ENCODE data around the gene KIF16B. TPM values are rescaled to one million over a fixed set of nuclear protein-coding genes. Genes with fewer than 3 reads are reported as not detected.
"Not testable (repeated sequence)": the region's sequence is repeated elsewhere in the genome, so short reads cannot be mapped to it uniquely, and the experiment has no call there.

The KIF16B gene
- total RNA-seq, 2 donors from 2014 or later = 3.8 to 8.8 TPM

GRCh38 chr20:16537918-16538317, 35.3 kb downstream of the KIF16B start:
- Mint-ChIP-seq H3K27me3 (no peaks in the 10 kb centered on the region), H3K9me3 (no peaks in the 10 kb centered on the region), H3K4me1 (ENCODE audit: low read depth in 2 of 2) (peaks cover 5 to 6% of the 10 kb centered on the region in 2 donors), H3K27ac (no peak overlapping the region), H3K4me3 (no peak overlapping the region), H3K36me3 (no peaks in the 10 kb centered on the region)
- no peak for DNase-seq (ENCODE audit: low spot score)
- ATAC-seq = no peak

GRCh38 chr20:16537025-16537665, 36.1 kb downstream of the KIF16B start:
- no peak overlapping the region for H3K4me3 Mint-ChIP-seq
- ATAC-seq (no peak), DNase-seq (ENCODE audit: low spot score) (no peak)
- H3K27ac Mint-ChIP-seq = no peak overlapping the region
- H3K27me3 Mint-ChIP-seq = no peaks in the 10 kb centered on the region
- no peaks in the 10 kb centered on the region for H3K9me3 Mint-ChIP-seq
- peaks cover 1 to 5% of the 10 kb centered on the region in 2 donors for H3K4me1 Mint-ChIP-seq (ENCODE audit: low read depth in 2 of 2)
- no peaks in the 10 kb centered on the region for H3K36me3 Mint-ChIP-seq

- H3K9me3 Mint-ChIP-seq = no peaks in the 10 kb centered on the region
- DNase-seq (ENCODE audit: low spot score) = no peak
- ATAC-seq = no peak
- peaks cover 0 to 5% of the 10 kb centered on the region in 2 donors for H3K4me1 Mint-ChIP-seq (ENCODE audit: low read depth in 2 of 2)
- H3K36me3 Mint-ChIP-seq = no peaks in the 10 kb centered on the region
- no peaks in the 10 kb centered on the region for H3K27me3 Mint-ChIP-seq
- H3K27ac Mint-ChIP-seq = no peak overlapping the region
- no peak overlapping the region for H3K4me3 Mint-ChIP-seq
Measured at GRCh38 chr20:16535277-16535676, 38.0 kb downstream of the KIF16B start.

- DNase-seq (ENCODE audit: low spot score) (no peak), ATAC-seq (no peak)
- H3K27me3 Mint-ChIP-seq = no peaks in the 10 kb centered on the region
- no peak overlapping the region for H3K4me3 Mint-ChIP-seq
- H3K9me3 Mint-ChIP-seq = no peaks in the 10 kb centered on the region
- H3K27ac Mint-ChIP-seq = no peak overlapping the region
- H3K4me1 Mint-ChIP-seq (ENCODE audit: low read depth in 2 of 2) = no peaks in the 10 kb centered on the region
- H3K36me3 Mint-ChIP-seq = no peaks in the 10 kb centered on the region
Measured at GRCh38 chr20:16533502-16533901, 39.7 kb downstream of the KIF16B start.

- ATAC-seq (no peak), DNase-seq (ENCODE audit: low spot score) (no peak)
- Mint-ChIP-seq H3K4me3 (no peak overlapping the region), H3K4me1 (ENCODE audit: low read depth in 2 of 2) (no peaks in the 10 kb centered on the region), H3K27ac (no peak overlapping the region), H3K36me3 (no peaks in the 10 kb centered on the region), H3K9me3 (no peaks in the 10 kb centered on the region), H3K27me3 (no peaks in the 10 kb centered on the region)
Measured at GRCh38 chr20:16531485-16531884, 41.8 kb downstream of the KIF16B start.

GRCh38 chr20:16530201-16530681, 43.0 kb downstream of the KIF16B start:
- H3K4me3 Mint-ChIP-seq = no peak overlapping the region
- ATAC-seq (no peak), DNase-seq (ENCODE audit: low spot score) (no peak)
- no peaks in the 10 kb centered on the region for H3K27me3 Mint-ChIP-seq
- no peak overlapping the region for H3K27ac Mint-ChIP-seq
- H3K9me3 Mint-ChIP-seq = no peaks in the 10 kb centered on the region
- H3K4me1 Mint-ChIP-seq (ENCODE audit: low read depth in 2 of 2) = no peaks in the 10 kb centered on the region
- H3K36me3 Mint-ChIP-seq = peaks cover 4% of the 10 kb centered on the region

GRCh38 chr20:16528078-16528477, 45.2 kb downstream of the KIF16B start:
- ATAC-seq = no peak
- H3K4me1 Mint-ChIP-seq (ENCODE audit: low read depth in 2 of 2) = no peaks in the 10 kb centered on the region
- H3K9me3 Mint-ChIP-seq = no peaks in the 10 kb centered on the region
- peaks cover 17% of the 10 kb centered on the region for H3K36me3 Mint-ChIP-seq
- no peak overlapping the region for H3K4me3 Mint-ChIP-seq
- no peak for DNase-seq (ENCODE audit: low spot score)
- no peaks in the 10 kb centered on the region for H3K27me3 Mint-ChIP-seq
- no peak overlapping the region for H3K27ac Mint-ChIP-seq

GRCh38 chr20:16527438-16527837, 45.8 kb downstream of the KIF16B start:
- Mint-ChIP-seq H3K9me3 (no peaks in the 10 kb centered on the region), H3K4me1 (ENCODE audit: low read depth in 2 of 2) (peaks cover 0 to 5% of the 10 kb centered on the region in 2 donors), H3K4me3 (no peak overlapping the region), H3K27ac (no peak overlapping the region), H3K27me3 (no peaks in the 10 kb centered on the region), H3K36me3 (peaks cover 23% of the 10 kb centered on the region)
- DNase-seq (ENCODE audit: low spot score) (no peak), ATAC-seq (no peak)

GRCh38 chr20:16526433-16527380, 46.5 kb downstream of the KIF16B start:
- H3K27me3 Mint-ChIP-seq = no peaks in the 10 kb centered on the region
- no peak overlapping the region for H3K27ac Mint-ChIP-seq
- no peaks in the 10 kb centered on the region for H3K9me3 Mint-ChIP-seq
- H3K4me3 Mint-ChIP-seq = no peak overlapping the region
- no peak for DNase-seq (ENCODE audit: low spot score)
- H3K4me1 Mint-ChIP-seq (ENCODE audit: low read depth in 2 of 2) = peaks cover 0 to 6% of the 10 kb centered on the region in 2 donors
- H3K36me3 Mint-ChIP-seq = peaks cover 24% of the 10 kb centered on the region
- no peak for ATAC-seq

- H3K4me1 Mint-ChIP-seq (ENCODE audit: low read depth in 2 of 2); H3K27ac Mint-ChIP-seq; H3K9me3 Mint-ChIP-seq; H3K4me3 Mint-ChIP-seq; ATAC-seq; DNase-seq (ENCODE audit: low spot score); H3K27me3 Mint-ChIP-seq: not testable (repeated sequence)
- H3K36me3 Mint-ChIP-seq = peaks cover 24% of the 10 kb centered on the region
Measured at GRCh38 chr20:16522651-16523050, 50.6 kb downstream of the KIF16B start.

GRCh38 chr20:16520154-16520553, 53.1 kb downstream of the KIF16B start:
- ATAC-seq (no peak), DNase-seq (ENCODE audit: low spot score) (no peak)
- Mint-ChIP-seq H3K27ac (no peak overlapping the region), H3K9me3 (no peaks in the 10 kb centered on the region), H3K4me3 (no peak overlapping the region), H3K27me3 (no peaks in the 10 kb centered on the region), H3K4me1 (ENCODE audit: low read depth in 2 of 2) (peaks cover 0 to 6% of the 10 kb centered on the region in 2 donors), H3K36me3 (peaks cover 19% of the 10 kb centered on the region)

GRCh38 chr20:16519673-16520072, 53.6 kb downstream of the KIF16B start:
- not testable (repeated sequence) for DNase-seq (ENCODE audit: low spot score); H3K9me3 Mint-ChIP-seq; H3K27me3 Mint-ChIP-seq; ATAC-seq; H3K27ac Mint-ChIP-seq; H3K4me3 Mint-ChIP-seq; H3K4me1 Mint-ChIP-seq (ENCODE audit: low read depth in 2 of 2)
- H3K36me3 Mint-ChIP-seq = peaks cover 17% of the 10 kb centered on the region

GRCh38 chr20:16518784-16519084, 54.5 kb downstream of the KIF16B start:
- Mint-ChIP-seq H3K4me3 (no peak overlapping the region), H3K36me3 (peaks cover 8% of the 10 kb centered on the region), H3K4me1 (ENCODE audit: low read depth in 2 of 2) (peaks cover 0 to 6% of the 10 kb centered on the region in 2 donors), H3K9me3 (no peaks in the 10 kb centered on the region), H3K27me3 (no peaks in the 10 kb centered on the region), H3K27ac (no peak overlapping the region)
- DNase-seq (ENCODE audit: low spot score) (no peak), ATAC-seq (no peak)

Measured in natural killer cell treated with Interleukin-12 subunit alpha and Interleukin-12 subunit beta and Interleukin-15 and Interleukin-18, amount 100 ng/mL, for 72 hours (primary cell).